ENCODE results near the gene DYNC1I2.

Gene DYNC1I2

DNA sequence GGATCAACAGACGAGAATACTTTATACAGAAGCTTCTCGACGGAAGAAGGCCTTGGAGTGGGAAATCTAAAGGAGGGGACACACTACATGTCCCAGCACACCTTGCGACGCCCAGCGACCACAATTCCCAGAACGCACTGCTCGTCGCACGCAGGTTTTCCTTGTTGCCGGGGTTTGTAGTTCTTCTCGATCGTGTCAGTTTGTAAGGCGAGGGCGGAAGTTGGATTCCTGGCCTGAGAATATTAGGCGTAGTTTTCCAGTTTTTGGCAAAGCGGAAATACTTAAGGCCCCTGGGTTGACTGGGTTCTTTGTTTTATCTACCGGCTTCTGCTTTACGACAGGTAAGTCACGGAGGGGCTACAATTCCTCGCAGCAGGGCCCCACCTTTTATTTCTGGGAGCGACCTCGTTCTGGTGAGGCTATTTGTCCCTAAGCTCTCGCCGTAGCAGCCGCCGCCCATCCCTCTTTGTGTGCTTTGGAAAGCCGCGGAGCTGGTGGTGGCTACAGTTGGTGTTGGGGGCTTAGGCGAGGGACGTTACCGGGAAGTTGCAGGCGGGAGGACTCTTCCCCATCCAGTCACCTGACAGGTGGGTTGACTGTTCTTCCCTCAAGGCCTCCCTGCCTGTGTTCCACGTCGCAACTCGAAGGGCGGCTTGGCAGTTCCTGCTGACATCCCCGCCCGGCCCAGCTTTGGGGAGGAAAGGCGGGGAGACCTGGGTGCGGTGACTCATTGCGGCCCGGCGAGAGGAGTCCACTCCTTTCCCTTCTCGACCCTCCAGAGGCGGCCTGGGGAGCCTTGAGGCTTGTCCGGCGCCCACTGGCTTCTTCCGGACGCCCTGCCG, at the start of gene DYNC1I2:
TSS of gene DYNC1I2 (plus strand) at position 183 of the 842 bp plus-strand sequence. CDS start 2,687 bp downstream, outside the sequence.
- peak; percentile 67 for DNase-seq (ENCODE audit: low read depth)

DNA sequence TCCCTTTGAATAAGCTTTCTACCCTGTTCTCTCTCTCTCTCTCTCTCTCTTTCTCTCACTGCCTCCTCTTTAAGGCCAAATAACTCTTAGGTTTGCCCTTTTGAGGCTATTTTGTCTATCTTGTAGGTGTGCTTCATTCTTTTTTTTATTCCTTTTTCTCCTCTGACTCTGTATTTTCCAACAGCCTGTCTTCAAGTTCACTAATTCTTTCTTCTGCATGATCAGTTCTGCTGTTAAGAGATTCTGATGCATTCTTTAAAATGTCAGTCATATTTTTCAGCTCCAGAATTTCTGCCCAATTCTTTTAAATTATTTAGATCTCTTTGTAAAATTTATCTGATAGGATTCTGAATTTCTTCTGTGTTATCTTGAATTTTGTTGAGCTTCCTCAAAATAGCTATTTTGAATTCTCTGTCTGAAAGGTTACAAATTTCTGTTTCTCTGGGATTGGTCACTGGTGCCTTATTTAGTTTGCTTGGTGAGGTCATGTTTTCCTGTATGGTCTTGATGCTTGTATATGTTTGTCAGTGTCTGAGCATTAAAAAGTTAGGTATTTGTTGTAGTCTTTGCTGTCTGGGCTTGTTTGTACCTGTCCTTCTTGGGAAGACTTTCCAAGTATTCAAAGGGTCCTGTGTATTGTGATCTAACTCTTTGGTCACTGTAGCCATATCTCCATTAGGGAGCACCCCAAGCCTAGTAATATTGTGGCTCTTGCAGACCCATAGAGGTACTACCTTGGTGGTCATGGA, 35.4 kb upstream of the DYNC1I2 start:
- DNase-seq (ENCODE audit: low read depth): no peak

DNA sequence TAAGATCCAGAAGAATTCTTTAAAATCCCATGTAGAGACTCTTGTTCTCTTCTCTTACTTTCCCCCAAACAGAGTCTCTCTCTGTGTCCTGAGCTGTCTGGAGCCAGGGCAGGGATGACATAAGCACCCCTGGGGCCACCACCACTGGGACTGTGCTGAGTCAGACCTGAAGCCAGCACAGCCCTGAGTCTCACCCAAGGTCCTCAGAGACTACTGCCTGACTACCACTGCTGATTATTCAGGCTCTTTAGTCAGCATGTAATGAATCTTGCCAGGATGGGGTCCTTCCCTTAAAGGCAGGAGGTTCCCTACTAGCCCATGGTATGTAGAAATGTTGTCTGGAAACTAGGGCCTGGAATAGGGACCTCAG, 34.9 kb upstream of the DYNC1I2 start:
- DNase-seq (ENCODE audit: low read depth): no peak

DNA sequence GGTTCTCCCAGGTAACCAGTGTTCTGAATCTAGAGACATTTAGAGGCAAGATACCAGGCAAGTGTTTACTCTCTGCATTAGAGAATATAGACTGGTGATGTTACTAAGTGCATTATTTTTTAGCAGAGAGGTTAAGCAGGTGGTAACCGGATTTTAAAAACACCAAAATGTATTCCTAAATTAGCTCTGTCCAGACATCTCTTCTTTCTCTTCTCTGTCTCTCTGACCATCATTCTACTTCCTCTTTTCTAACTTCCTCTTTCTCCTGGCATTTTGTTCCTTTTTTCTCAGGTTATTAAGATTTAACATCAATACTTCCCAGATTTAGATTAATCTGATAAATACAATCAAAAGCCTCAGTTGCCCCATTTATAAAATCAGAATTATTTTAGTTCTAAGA, 31.7 kb upstream of the DYNC1I2 start:
- no peak for DNase-seq (ENCODE audit: low read depth)

DNA sequence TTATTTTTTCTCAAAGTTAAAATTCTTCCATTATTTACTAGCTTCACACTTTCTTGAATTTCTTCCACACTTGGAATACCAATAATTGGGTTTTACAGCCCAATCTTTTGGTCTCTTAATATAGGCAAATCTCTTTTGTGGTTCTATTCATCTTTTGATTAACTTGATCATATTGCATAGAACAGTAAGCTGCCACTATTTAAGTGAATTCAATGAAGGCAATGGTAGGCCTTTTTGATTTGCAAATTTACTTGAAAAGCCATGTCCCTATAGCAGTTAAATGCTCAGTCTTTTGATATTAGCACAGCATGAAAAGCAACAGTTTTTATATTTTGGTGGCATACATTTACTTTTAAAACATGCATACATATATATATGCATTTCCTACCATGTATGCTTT, 20.2 kb upstream of the DYNC1I2 start:
- no peak for DNase-seq (ENCODE audit: low read depth)

DNA sequence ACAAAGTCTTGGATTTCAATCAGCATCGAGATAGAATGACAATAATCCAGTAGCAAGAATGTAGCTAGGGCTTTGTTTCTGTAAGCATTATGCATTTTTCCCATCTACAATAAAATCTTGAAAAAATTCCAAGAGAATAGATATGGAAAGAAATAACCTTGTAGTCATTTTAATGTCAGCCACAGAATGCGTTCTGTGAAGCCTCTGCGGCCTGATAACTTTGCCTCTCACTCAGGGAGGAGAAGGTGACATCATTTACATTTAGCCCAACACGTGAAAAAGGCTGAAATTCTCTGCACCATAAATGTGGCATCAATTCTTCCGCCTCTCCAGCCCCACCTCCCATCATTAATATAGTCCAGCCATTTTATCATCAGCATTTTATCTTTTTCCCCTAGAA, 19.1 kb upstream of the DYNC1I2 start:
- DNase-seq (ENCODE audit: low read depth): no peak

DNA sequence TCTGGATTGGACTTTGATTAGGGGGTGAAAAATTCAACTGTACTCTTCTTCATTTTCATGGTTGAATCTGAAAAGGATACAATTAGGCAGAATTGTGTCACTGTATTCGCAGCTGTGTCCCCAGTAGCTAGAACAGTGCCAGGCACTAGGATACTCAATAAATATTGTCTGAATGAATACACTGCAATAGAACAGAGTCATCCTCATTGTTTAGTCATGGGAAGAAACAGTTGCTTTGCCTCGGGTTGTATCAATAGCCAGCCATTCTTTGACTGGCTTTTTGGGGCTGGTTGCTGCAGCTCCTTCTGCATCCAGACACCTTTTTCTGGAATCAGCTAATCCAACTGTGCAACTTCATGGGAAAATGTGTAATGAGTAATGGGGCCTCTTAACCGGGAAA, 18.1 kb upstream of the DYNC1I2 start:
- no peak for DNase-seq (ENCODE audit: low read depth)

DNA sequence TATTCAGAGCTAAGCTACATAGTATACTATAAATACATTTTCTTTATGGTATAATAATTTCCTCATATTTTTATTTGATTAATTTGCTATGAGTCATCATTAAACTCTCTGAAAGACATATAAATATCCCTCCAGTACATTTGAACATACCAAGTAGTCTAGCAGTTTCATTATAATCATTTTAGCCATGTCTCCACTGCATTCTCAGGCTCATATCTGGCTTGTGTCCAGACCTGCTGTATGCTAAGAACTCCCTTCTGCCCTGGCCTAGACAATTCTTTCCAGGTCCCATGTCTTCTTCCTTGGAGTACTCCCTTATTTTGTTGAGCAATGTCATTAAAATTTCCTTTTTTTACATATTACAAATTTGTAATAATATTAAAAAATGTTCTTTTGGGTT, 16.6 kb upstream of the DYNC1I2 start:
- DNase-seq (ENCODE audit: low read depth): no peak

DNA sequence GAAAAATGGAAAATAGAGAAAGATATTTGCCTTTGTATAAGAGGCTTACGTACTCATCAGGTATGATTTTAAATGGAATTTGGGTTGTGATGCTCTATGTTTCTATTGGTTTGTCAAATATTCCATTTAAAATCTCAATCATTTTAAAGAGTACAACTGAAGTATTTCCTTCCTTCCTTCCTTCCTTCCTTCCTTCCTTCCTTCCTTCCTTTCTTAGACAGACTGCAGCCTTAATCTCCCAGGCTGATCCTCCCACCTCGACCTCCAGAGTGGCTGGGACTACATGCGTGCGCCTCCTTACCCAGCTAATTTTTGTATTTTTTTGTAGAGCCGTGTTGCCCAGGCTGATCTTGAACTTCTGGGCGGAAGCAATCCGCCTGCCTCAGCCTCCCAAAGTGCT, 15.4 kb upstream of the DYNC1I2 start:
- DNase-seq (ENCODE audit: low read depth): no peak

DNA sequence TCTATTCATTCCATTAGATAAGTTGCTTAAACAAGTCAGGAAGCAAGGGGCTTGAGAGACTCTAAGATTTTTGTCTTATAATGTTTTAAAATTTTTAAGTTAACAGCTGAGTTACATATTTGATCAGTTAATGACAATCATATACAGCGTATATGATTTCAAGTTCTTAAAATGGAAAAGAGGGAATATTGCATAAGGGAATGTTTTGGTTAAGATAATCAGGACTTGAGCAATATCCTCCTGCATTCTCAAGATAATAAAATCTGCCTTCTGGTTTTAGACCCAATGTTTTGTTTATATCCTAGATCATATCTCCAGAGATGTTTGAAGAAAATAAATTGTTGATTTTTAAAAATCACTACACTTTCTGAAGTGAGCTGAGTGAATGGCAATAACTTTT, 13.4 kb upstream of the DYNC1I2 start:
- DNase-seq (ENCODE audit: low read depth): no peak

DNA sequence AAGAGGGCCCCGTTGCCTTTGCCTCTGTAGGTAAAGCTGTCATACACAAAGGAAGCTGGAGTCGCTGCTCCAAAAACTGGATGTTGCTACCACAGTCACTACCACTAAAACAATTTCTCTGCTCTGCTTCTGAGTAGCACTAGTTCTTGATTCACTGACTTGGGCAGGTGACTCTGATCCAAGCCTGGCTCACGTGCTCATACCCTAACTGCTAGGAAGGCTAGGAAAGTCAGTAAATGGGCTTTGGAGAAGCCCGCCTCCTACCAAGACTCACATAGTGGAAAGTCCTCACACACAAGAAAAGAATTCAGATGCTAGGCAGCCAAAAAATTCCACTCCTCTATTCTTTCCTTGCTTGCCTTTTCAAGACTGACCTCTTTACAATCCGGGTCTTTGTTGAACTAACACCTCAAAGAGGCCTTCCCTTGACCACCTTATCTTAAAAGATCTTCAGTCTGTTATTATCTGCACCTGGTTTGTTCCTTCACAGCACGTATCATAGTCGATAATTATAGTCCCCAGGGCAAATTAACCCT, 11.4 kb upstream of the DYNC1I2 start:
- DNase-seq (ENCODE audit: low read depth): no peak

DNA sequence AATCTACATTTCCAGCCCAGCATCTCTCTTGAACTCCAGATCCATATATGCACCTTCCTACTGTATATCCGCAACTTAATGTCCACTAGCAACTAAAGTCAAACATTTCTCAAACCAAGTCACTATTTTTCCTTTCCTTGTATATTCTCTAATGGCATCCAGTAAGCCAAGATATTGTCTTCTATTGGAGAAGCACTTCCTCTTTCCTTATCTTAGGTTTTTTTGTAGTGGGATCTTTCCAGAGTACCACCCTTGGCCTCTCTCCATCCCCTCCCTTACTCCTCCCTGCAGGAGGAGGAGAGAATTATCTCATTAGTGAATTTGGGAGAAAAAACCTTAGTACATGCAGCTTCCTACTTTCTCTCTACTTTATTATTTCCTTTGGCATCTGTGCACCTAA, 8.7 kb upstream of the DYNC1I2 start:
- DNase-seq (ENCODE audit: low read depth): no peak

DNA sequence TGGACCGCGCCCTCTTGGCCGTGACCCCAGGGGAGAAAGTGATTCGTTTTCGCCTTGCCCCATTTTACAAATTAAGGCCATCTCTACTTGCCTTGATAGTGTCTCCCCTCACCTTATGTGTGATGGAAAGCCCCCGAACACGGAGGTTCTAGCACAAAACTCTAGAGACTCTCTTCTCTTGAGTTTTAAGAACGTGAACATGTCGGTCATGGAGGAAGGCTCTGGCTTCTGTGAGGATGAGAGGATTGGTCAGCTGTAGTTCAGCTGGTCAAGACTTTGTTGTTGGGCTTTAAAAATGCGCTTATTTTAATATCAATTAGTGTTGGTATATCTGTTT, 828 bp downstream of the DYNC1I2 start:
- no peak for DNase-seq (ENCODE audit: low read depth)

DNA sequence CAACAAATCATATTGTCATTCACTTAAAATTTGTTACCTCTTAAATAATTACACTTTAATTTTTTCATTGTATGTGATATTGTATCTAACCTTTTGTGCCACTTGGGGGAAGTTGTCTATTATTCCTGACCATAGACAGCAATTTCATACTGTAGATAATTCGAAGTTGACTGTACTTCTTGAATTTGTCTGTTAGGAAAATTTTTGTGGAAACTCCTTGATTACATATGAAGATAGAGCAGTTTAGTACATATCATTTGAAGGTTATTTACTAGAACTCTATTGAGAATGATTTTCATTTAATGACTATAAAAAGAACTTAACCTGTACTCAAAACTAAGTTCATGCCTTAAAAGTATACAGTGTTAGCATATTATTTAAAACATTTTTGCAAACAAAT, 5.1 kb downstream of the DYNC1I2 start:
- no peak for DNase-seq (ENCODE audit: low read depth)

DNA sequence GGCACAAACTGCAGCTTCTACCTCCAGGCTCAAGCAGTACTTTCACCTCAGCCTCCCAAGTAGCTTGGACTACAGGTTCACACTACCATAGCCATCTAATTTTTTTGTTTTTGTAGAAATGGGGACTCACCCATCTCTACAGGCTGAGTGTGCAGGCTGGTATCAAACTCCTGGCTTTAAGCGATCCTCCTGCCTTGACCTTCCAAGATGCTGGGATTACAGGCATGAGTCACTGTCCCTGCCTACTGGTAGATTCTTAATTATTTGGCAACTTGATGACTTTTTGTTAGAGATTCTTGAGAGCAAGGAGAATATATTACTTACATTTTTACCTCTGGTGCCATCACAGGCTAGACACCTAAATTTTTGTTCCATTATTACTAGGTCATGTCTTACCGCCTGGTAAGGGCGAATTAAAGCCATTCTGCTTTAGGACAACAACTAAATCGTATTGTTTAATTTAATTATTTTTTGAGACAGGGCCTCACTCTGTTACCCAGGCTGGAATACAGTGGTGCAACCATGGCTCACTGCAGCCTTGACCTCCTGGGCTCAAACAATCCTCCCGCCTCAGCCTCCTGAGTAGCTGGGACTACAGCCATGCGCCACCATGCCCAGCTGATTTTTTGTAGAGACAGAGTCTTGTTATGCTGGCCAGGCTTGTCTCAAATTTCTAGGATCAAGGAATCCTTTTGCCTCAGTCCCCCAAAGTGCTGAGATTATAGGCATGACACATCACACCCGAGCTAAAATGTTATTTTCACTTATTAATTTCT, 15.7 kb downstream of the DYNC1I2 start:
- no peak for DNase-seq (ENCODE audit: low read depth)

DNA sequence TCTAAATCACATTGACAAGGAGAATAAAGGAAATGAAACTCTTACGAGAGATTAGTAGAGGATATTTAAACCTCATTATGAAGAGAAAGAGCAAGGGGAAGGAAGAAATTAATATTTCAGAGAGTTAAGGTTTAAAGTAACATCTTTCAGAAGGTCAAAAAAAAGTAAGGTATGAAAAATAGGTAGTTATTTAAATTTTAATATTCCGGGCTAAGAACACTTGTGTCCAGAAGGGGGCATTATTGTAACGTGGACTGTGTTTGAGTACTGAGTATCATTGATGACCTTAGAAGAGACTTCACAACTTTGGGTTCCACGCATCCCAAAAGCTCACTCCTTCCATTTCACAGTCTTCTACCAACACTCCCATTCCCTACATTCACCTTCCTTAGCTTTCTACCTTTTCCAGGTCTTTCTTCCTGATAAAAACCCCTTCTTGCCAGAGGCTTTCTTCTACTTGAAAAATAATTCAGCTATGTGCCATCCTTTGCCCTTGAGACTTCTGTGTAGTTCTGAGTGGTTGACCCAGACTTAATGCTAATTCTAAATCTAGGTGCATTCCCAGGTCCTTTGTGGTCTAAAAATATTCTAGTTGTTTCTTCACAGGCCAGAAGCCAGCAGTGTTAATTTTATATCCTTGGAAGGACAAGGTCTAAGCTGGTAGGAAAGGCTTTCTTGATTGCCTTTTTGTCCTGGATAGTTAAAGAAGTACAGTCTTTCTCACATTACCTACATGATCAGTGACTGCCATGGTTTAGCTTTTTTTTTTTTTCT, 16.5 kb downstream of the DYNC1I2 start:
- no peak for DNase-seq (ENCODE audit: low read depth)

DNA sequence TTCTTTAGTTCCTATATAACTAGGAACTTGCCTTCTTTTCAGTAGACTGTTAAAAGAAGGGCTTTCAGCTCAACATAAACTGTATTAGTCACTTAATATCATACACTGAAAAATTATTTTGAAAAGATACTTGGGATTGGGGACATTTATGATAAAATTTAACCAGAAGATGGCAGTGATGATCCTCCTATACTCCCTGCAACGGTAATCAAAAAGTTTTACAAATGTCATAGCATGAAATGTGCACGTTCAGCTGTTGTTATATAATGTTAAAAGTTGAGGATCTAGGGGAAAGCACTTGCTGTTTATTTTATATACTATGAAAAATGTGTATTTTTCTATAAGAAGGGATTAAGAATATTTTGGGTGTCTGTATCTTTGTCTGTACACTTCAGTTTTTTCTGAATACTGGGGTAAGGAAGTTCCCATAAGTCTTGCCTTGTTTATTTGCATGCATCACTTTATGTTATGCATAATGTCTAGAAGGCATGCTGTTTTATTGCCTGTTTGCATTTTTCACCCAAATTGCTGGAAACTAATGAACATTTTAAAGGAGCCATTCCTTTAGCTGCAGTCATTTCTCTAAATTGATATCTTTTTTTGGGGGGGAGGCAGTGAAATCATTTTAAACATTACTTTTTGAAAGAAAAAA, 19.0 kb downstream of the DYNC1I2 start:
- DNase-seq (ENCODE audit: low read depth): no peak

DNA sequence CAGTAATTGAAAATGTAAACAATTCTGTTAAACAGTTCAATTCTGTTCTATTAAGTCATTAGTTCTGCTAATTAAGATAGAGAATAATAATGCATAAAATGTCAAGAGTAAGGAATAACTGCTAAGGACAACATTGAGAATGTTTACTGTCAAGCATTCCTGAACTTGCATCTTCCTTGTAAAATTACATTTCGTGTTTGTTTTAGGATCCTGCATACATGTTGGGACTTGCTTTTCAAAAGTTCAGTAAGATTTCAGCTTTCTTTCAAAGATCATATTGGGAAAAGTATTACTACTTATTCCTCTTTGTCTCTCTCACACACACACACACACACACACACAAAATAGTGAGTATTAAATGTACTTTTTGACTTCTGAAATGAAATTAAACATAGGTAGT, 20.5 kb downstream of the DYNC1I2 start:
- DNase-seq (ENCODE audit: low read depth): no peak

DNA sequence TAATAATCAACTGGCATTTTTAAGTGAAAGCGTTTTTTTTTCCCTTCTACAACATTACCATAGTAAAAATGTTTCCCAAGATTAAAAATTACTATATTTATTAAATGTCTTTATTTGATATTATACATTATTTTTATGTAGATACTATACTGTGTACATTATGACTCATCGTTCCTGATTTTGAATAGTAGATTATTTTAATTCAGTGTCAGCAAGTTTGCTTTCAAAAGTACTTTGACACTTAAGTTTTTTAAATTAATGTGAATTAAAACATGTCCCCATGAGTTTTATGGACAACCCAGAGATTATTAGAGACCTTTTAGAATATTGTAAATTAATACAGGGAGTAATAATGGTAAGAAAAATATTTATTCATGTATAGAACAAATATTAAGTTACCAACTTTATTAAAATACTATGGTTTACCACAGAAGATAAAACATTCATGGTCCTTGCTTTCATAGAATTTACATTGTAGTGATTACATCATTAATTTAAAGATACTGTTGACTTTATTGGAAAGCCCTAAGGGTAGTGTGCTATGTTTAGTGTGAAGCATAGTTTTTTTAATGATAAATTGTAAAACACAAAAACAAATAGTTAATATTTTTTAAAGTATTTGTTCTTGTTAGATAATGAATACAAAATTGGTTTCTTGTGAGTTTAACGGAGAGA, 21.9 kb downstream of the DYNC1I2 start:
- no peak for DNase-seq (ENCODE audit: low read depth)

DNA sequence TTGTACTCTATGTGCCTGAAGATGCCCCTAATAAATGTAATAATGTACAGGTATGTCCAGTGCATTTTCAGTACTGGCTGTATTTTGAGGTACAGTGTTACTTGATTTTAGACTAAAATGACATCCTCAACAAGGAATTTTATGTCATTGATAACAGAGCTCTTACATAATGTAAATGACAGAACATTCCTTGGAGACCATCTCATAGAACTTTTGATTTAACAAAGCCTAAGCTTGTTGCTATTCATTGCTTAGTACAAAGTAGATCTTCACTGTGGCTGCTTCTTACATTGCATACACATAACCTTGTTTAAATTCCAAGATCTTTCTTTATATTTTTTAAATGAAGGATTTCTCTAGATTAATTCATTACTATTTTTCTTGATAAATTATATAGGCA, 24.1 kb downstream of the DYNC1I2 start:
- no peak for DNase-seq (ENCODE audit: low read depth)

DNA sequence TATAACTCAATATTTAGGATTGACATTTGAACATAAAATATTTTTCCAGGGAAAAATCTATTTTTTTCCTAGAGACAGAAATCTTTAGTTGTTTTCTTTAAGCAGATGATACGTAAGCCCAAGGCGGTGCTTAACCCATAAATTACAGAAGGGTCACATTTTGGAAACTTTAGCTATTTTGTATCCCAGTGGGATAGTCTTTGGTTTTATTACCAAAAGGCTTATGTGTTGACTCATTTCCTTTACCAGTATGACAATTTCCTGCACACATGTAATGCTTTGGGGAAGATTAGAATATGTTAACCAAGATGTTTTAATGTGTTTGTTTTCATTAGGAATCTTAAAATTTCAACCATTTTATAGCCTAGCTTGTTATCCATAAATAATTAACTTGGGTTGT, 24.8 kb downstream of the DYNC1I2 start:
- DNase-seq (ENCODE audit: low read depth): no peak
